Liver (tissue), 9 donors: ENCODE results near the gene DOCK2. TPM values are rescaled to one million over a fixed set of nuclear protein-coding genes. Genes with fewer than 3 reads are reported as not detected.

Experiments used
- DNase-seq: peaks from one replicate; pipeline ENCODE4 v3.0.0-alpha.2; 2017; ENCODE audit warnings: low spot score
- H3K27ac ChIP-seq, 2 donors: one replicate each; pipeline ENCODE4 v1.7.0; 2013; ENCODE audit warnings: inconsistent platforms in 2 of 2, low read length in 2 of 2, control low read depth in 1 of 2, low read depth in 1 of 2, mild to moderate bottlenecking in 1 of 2
- H3K27me3 ChIP-seq, 4 donors: one replicate each; pipeline versions ENCODE4 v1.6.1 to v1.7.0; 2013; ENCODE audit warnings: low read length in 3 of 4, inconsistent platforms in 1 of 4, mild to moderate bottlenecking in 1 of 4, moderate library complexity in 1 of 4; ENCODE audit not compliant: control insufficient read depth in 4 of 4, insufficient read depth in 4 of 4
- H3K36me3 ChIP-seq, 4 donors: one replicate each; pipeline versions ENCODE4 v1.6.1 to v1.7.0; 2013; ENCODE audit warnings: low read length in 3 of 4, mild to moderate bottlenecking in 3 of 4, low read depth in 1 of 4, moderate library complexity in 1 of 4; ENCODE audit not compliant: control insufficient read depth in 4 of 4, insufficient read depth in 3 of 4
- H3K4me1 ChIP-seq, 4 donors: one replicate each; pipeline versions ENCODE4 v1.6.1 to v1.7.0; 2013; ENCODE audit warnings: low read length in 3 of 4, mild to moderate bottlenecking in 3 of 4, moderate library complexity in 1 of 4; ENCODE audit not compliant: control insufficient read depth in 4 of 4, insufficient read depth in 4 of 4
- H3K4me3 ChIP-seq, 3 donors: one replicate each; pipeline versions ENCODE4 v1.6.1 to v1.7.0; 2013; ENCODE audit warnings: low read length in 3 of 3, control low read depth in 1 of 3, low read depth in 1 of 3, mild to moderate bottlenecking in 1 of 3
- H3K9ac ChIP-seq, 2 donors: one replicate each; pipeline ENCODE4 v1.7.0; 2013; ENCODE audit warnings: low read length in 2 of 2, mild to moderate bottlenecking in 2 of 2, moderate library complexity in 2 of 2, control low read depth in 1 of 2, low read depth in 1 of 2
- H3K9me3 ChIP-seq, 4 donors: one replicate each; pipeline versions ENCODE4 v1.6.1 to v1.7.0; 2013; ENCODE audit warnings: low read length in 3 of 4; ENCODE audit not compliant: control insufficient read depth in 4 of 4
- ATF3 ChIP-seq: IDR thresholded peaks from 2 replicates; pipeline ENCODE4 v1.6.1; 2016; ENCODE audit warnings: antibody characterized with exemption
- CTCF ChIP-seq: fragments of 150-350 bp; IDR thresholded peaks from 2 replicates; pipeline ENCODE4 v1.5.1; 2017; ENCODE audit warnings: improper control_type of control experiment, low read depth, low read length; ENCODE audit not compliant: missing input control
- EGR1 ChIP-seq, 2 donors: IDR thresholded peaks; 2 replicates each; pipeline ENCODE4 v1.6.1; 2016 to 2018; ENCODE audit warnings: antibody characterized with exemption in 2 of 2, low read depth in 2 of 2
- FOXA1 ChIP-seq: IDR thresholded peaks from 2 replicates; pipeline ENCODE4 v1.6.1; 2016; ENCODE audit warnings: antibody characterized with exemption
- FOXA2 ChIP-seq: IDR thresholded peaks from 2 replicates; pipeline ENCODE4 v1.6.1; 2016; ENCODE audit warnings: antibody characterized with exemption
- GABPA ChIP-seq, 2 donors: IDR thresholded peaks in 1 of 2; conservative IDR thresholded peaks in 1 of 2; 2 replicates each; pipeline ENCODE4 v1.6.1; 2016; ENCODE audit warnings: antibody characterized with exemption in 2 of 2, mild to moderate bottlenecking in 1 of 2, moderate library complexity in 1 of 2
- HNF4A ChIP-seq, 2 donors: conservative IDR thresholded peaks; 2 replicates each; pipeline ENCODE4 v1.6.1; 2016; ENCODE audit warnings: antibody characterized with exemption in 2 of 2, mild to moderate bottlenecking in 2 of 2
- MAX ChIP-seq: IDR thresholded peaks from 2 replicates; pipeline ENCODE4 v1.6.1; 2016; ENCODE audit warnings: antibody characterized with exemption
- NR2F2 ChIP-seq: IDR thresholded peaks from 2 replicates; pipeline ENCODE4 v1.6.1; 2016; ENCODE audit warnings: antibody characterized with exemption
- RAD21 ChIP-seq, 2 donors: IDR thresholded peaks; 2 replicates each; pipeline ENCODE4 v1.6.1; 2016; ENCODE audit warnings: antibody characterized with exemption in 2 of 2, mild to moderate bottlenecking in 2 of 2
- REST ChIP-seq: IDR thresholded peaks from 2 replicates; pipeline ENCODE4 v1.6.1; 2016; ENCODE audit warnings: antibody characterized with exemption, mild to moderate bottlenecking
- SP1 ChIP-seq: IDR thresholded peaks from 2 replicates; pipeline ENCODE4 v1.6.1; 2018; ENCODE audit warnings: antibody characterized with exemption, mild to moderate bottlenecking
- TAF1 ChIP-seq: conservative IDR thresholded peaks from 2 replicates; pipeline ENCODE4 v1.6.1; 2016; ENCODE audit warnings: antibody characterized with exemption, mild to moderate bottlenecking
- YY1 ChIP-seq: IDR thresholded peaks from 2 replicates; pipeline ENCODE4 v1.6.1; 2016; ENCODE audit warnings: antibody characterized with exemption, mild to moderate bottlenecking
- WGBS: extraction: QIAGEN DNeasy Blood & Tissue Kit; methylation state at CpG from one replicate; pipeline ENCODE4 v1.1.7; 2013; 5-methylcytosine and 5-hydroxymethylcytosine counted together
- polyA plus RNA-seq, 2 donors: library from polyadenylated mRNA; stranded (reverse) in 1 of 2; unstranded in 1 of 2; fragments of 200-250 nt in 1 of 2; fragments of >200 nt in 1 of 2; fragmentation: Nextera tagmentation in 1 of 2; extraction: Ambion mirVana in 1 of 2; gene quantifications; one replicate each; pipeline versions ENCODE4 v1.2.1 to v1.2.3, GENCODE V29; 2013 to 2015
- total RNA-seq, 2 donors: library from RNA; depleted of rRNA; stranded (reverse); fragments of >200 nt; gene quantifications; one replicate each; pipeline ENCODE4 v1.2.3, GENCODE V29; 2014
- TF ChIP-seq, protein P1 (sequence below): IDR thresholded peaks from 2 replicates; pipeline ENCODE4 v1.6.1; 2016; ENCODE audit warnings: antibody characterized with exemption
- donor health status: healthy.
- donor health status: healthy.
- donor health status: healthy.
- donor health status: healthy.
- donor health status: healthy.

Gene DOCK2
- total and polyA plus RNA-seq, 4 donors, result 2.3 to 26.6 (median 8.2) TPM

DNA sequence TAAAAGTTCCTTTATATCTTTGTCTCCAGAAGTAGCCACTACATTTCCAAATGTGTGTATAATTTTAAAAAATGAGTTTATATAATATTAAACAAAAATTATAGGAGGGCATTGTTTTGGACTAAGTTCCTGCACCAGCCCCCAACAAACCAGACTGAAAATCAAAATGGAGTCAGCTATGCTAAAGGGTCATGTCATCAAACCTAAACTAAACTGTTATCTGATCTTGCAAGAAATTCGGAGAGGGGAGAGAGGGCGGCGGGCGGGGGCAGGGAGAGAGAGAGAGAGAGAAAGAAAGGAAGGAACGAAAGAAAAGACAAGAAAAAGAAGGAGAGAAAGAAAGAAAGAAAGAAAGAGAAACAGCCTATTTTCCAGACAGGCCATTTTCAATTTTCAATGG is 63.5 kb downstream of the DOCK2 start (continued):
- TF ChIP-seq ATF3 (no peak), RAD21 (IDR thresholded peaks at IDR 0.05) (no peak), YY1 (no peak)

DNA sequence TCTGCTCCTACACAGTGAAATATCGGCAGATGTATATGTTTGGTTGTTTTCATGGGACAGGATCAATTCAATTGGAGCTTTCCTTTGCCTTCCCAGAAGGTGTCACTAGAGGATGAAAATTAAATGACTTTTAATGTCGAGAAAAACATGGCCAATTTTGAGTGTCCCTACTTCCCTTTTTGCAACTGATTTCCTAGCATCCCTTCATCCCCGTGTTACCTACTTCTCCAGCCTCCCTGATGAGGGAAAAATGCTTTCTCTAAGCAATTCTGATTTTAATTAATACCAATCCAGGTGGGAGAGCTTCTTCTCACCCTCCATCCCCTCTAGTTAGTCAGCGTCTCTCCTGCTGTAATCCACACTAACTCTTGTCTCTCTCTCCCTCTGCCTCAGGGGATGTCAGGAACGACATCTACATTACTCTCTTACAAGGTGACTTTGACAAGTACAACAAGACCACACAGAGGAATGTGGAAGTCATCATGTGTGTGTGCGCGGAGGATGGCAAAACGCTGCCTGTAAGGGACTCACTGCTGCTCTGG is 64.9 kb downstream of the DOCK2 start:
- no peak overlapping the region for H3K4me3 ChIP-seq
- H3K4me1 ChIP-seq, result no peaks in the 10 kb centered on the region
- WGBS, result 49% methylated on average over 8 of the region's 8 CpGs
- no peaks in the 10 kb centered on the region for H3K36me3 ChIP-seq
- H3K27ac ChIP-seq, result no peak overlapping the region
- H3K9me3 ChIP-seq, result no peaks in the 10 kb centered on the region
- no peak overlapping the region for H3K9ac ChIP-seq
- H3K27me3 ChIP-seq, result peaks cover 0 to 2% (median 0%) of the 10 kb centered on the region in 4 donors
- TF ChIP-seq SP1 (no peak), FOXA1 (no peak), EGR1 (IDR thresholded peaks at IDR 0.05; ENCODE audit: low read depth in 2 of 2) (no peak), TAF1 (no peak), HNF4A (conservative IDR thresholded peaks at IDR 0.05) (no peak), ATF3 (no peak), MAX (no peak), RAD21 (IDR thresholded peaks at IDR 0.05) (peak; percentile 58 to 71), CTCF (peak; percentile 21), GABPA (IDR thresholded peaks at IDR 0.05 in 1 of 2, conservative IDR thresholded peaks at IDR 0.05 in 1 of 2) (no peak), FOXA2 (no peak), REST (no peak), NR2F2 (no peak)
- TF ChIP-seq, protein P1, sequence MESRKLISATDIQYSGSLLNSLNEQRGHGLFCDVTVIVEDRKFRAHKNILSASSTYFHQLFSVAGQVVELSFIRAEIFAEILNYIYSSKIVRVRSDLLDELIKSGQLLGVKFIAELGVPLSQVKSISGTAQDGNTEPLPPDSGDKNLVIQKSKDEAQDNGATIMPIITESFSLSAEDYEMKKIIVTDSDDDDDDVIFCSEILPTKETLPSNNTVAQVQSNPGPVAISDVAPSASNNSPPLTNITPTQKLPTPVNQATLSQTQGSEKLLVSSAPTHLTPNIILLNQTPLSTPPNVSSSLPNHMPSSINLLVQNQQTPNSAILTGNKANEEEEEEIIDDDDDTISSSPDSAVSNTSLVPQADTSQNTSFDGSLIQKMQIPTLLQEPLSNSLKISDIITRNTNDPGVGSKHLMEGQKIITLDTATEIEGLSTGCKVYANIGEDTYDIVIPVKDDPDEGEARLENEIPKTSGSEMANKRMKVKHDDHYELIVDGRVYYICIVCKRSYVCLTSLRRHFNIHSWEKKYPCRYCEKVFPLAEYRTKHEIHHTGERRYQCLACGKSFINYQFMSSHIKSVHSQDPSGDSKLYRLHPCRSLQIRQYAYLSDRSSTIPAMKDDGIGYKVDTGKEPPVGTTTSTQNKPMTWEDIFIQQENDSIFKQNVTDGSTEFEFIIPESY, result no peak
- DNase-seq, result no peak
